Measurements from ENCODE around the gene SEC24A. TPM values are rescaled to one million over a fixed set of nuclear protein-coding genes. Genes with fewer than 3 reads are reported as not detected.
"Not testable (repeated sequence)": the region's sequence is repeated elsewhere in the genome, so short reads cannot be mapped to it uniquely, and the experiment has no call there.

Gene SEC24A
- polyA plus RNA-seq, 1 donor: 52.3 TPM

DNA sequence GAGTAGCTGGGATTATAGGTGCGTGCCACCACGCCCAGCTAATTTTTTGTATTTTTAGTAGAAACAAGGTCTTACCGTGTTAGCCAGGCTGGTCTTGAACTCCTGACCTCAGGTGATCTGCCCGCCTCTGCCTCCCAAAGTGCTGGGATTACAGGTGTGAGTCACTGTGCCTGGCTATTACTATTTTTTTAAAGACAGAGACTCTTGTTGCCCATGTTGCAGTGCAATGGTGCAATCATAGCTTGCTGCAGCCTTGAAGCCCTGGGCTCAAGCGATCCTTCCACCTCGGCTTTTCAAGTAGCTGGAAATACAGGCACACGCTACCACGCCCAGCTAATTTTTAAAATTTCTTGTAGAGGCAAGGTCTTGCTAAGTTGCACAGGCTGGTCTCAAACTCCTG, 41.6 kb downstream of the SEC24A start:
- H3K4me1 ChIP-seq (ENCODE audit: control insufficient read depth, insufficient read depth, low read length); H3K27me3 ChIP-seq (ENCODE audit: control insufficient read depth, insufficient read depth, low read length); H3K4me3 ChIP-seq (ENCODE audit: low read length); DNase-seq; H3K9me3 ChIP-seq (ENCODE audit: control insufficient read depth, low read depth, low read length); H3K27ac ChIP-seq (ENCODE audit: low read length): not testable (repeated sequence)
- WGBS (ENCODE audit: insufficient coverage, low lambda C conversion rate): no CpG with 5 or more reads among the region's 8 CpGs
- peaks cover 67% of the 10 kb centered on the region for H3K36me3 ChIP-seq (ENCODE audit: control insufficient read depth, insufficient read depth, low read length)

DNA sequence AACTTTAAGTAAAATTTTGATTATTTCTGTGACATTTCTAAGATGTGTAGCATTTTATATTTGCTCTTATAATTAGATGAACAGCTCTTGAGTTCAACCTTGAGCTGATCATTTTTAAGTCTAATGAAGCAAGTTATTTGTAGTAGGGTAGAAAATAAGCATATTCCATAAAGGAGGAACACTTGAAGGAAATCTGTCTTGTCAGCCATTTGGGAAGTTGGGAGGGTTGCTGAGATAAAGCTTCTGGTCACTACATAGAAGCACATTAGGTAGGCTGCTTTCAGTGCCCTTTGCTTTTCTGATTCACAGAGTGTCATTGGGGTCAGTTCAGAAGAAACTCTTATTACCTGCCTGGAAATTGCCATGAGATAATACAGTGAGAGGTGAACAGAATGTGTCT, 44.1 kb downstream of the SEC24A start:
- no peak for DNase-seq
- Histone ChIP-seq H3K36me3 (ENCODE audit: control insufficient read depth, insufficient read depth, low read length) (peaks cover 63% of the 10 kb centered on the region), H3K27ac (ENCODE audit: low read length) (no peak overlapping the region), H3K9me3 (ENCODE audit: control insufficient read depth, low read depth, low read length) (no peaks in the 10 kb centered on the region), H3K27me3 (ENCODE audit: control insufficient read depth, insufficient read depth, low read length) (no peaks in the 10 kb centered on the region), H3K4me3 (ENCODE audit: low read length) (no peak overlapping the region), H3K4me1 (ENCODE audit: control insufficient read depth, insufficient read depth, low read length) (no peaks in the 10 kb centered on the region)

DNA sequence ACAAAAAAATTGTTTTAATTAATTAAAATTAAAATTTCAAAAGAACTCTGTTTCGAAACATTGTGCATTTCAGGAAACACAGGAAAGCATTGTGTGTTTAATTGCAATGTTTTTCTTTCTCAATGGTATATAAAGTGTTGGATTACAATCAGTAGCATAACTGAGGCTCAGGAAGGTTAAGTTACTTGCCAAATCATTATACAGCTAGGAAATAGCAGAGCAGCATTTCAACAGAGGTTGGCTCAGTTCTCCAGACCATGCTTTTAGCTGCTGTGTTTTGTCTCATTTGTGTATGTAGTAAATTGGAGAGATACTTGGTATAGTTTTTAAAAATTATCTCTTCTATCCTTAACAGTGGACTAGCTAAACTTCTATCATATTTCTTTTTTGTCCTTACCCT, 59.7 kb downstream of the SEC24A start:
- peaks cover 73% of the 10 kb centered on the region for H3K36me3 ChIP-seq (ENCODE audit: control insufficient read depth, insufficient read depth, low read length)
- H3K4me1 ChIP-seq (ENCODE audit: control insufficient read depth, insufficient read depth, low read length): no peaks in the 10 kb centered on the region
- 100% methylated on average over 1 of the region's 1 CpG for WGBS (ENCODE audit: insufficient coverage, low lambda C conversion rate)
- no peak overlapping the region for H3K4me3 ChIP-seq (ENCODE audit: low read length)
- H3K27ac ChIP-seq (ENCODE audit: low read length): no peak overlapping the region
- no peak for DNase-seq
- H3K9me3 ChIP-seq (ENCODE audit: control insufficient read depth, low read depth, low read length): no peaks in the 10 kb centered on the region
- H3K27me3 ChIP-seq (ENCODE audit: control insufficient read depth, insufficient read depth, low read length): no peaks in the 10 kb centered on the region

DNA sequence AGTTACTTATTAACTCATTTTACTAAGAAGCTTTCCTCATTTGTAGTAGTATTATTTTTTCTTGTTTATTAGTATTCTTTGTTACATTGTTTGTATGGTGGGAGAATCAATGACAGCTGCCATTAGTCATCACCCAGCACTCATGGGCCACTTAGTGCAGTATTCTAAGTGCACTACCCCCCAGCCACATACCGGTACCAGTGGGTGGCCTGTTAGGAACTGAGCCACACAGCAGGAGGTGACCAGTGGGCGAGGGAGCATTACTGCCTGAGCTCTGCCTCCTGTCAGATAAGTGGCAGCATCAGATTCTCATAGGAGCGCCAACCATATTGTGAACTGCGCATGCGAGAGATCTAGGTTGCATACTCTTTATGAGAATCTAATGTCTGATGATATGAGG, 65.5 kb downstream of the SEC24A start:
- Histone ChIP-seq H3K27ac (ENCODE audit: low read length) (no peak overlapping the region), H3K9me3 (ENCODE audit: control insufficient read depth, low read depth, low read length) (no peaks in the 10 kb centered on the region), H3K4me1 (ENCODE audit: control insufficient read depth, insufficient read depth, low read length) (no peaks in the 10 kb centered on the region), H3K4me3 (ENCODE audit: low read length) (no peak overlapping the region), H3K27me3 (ENCODE audit: control insufficient read depth, insufficient read depth, low read length) (no peaks in the 10 kb centered on the region), H3K36me3 (ENCODE audit: control insufficient read depth, insufficient read depth, low read length) (peaks cover 69% of the 10 kb centered on the region)
- no CpG with 5 or more reads among the region's 5 CpGs for WGBS (ENCODE audit: insufficient coverage, low lambda C conversion rate)
- DNase-seq: no peak

DNA sequence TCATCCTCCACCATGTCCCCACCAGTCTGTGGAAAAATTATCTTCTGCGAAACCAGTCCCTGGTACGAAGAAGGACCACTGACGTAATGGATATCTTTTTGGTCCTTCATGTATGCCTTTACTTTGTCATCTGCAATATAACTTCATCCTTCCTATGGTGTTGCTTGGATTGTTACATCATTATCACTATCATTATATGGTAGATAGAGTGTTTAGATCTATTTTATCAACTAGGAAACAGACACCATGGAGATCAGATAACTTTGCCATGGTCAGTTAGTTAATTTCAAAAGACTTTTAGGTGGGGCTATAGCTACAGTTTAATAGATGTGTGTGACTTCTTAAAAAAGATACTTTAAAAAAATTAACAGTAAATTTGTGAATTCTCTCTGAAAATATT, 66.0 kb downstream of the SEC24A start:
- WGBS (ENCODE audit: insufficient coverage, low lambda C conversion rate): 94% methylated on average over 3 of the region's 3 CpGs
- no peaks in the 10 kb centered on the region for H3K27me3 ChIP-seq (ENCODE audit: control insufficient read depth, insufficient read depth, low read length)
- H3K4me1 ChIP-seq (ENCODE audit: control insufficient read depth, insufficient read depth, low read length): no peaks in the 10 kb centered on the region
- no peak overlapping the region for H3K27ac ChIP-seq (ENCODE audit: low read length)
- no peak for DNase-seq
- no peaks in the 10 kb centered on the region for H3K9me3 ChIP-seq (ENCODE audit: control insufficient read depth, low read depth, low read length)
- H3K36me3 ChIP-seq (ENCODE audit: control insufficient read depth, insufficient read depth, low read length): peaks cover 74% of the 10 kb centered on the region
- H3K4me3 ChIP-seq (ENCODE audit: low read length): no peak overlapping the region

DNA sequence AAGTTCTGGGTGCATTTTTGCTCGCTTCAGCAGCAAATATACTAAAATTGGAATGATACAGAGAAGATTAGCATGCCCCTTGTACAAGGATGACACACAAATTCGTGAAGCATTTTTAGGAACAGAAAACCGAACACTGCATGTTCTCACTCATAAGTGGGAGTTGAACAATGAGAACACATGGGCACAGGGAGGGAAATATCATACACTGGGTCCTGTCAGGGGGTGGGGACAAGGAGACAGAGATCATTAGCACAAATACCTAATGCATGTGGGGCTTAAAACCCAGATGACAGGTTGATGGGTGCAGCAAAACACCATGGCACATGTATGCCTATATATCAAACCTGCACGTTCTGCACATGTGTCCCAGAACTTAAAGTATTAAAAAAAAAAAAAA, 66.9 kb downstream of the SEC24A start:
- WGBS (ENCODE audit: insufficient coverage, low lambda C conversion rate): 100% methylated on average over 3 of the region's 4 CpGs
- not testable (repeated sequence) for H3K9me3 ChIP-seq (ENCODE audit: control insufficient read depth, low read depth, low read length); H3K27ac ChIP-seq (ENCODE audit: low read length); H3K4me3 ChIP-seq (ENCODE audit: low read length); H3K4me1 ChIP-seq (ENCODE audit: control insufficient read depth, insufficient read depth, low read length); H3K27me3 ChIP-seq (ENCODE audit: control insufficient read depth, insufficient read depth, low read length); DNase-seq
- H3K36me3 ChIP-seq (ENCODE audit: control insufficient read depth, insufficient read depth, low read length): peaks cover 68% of the 10 kb centered on the region

DNA sequence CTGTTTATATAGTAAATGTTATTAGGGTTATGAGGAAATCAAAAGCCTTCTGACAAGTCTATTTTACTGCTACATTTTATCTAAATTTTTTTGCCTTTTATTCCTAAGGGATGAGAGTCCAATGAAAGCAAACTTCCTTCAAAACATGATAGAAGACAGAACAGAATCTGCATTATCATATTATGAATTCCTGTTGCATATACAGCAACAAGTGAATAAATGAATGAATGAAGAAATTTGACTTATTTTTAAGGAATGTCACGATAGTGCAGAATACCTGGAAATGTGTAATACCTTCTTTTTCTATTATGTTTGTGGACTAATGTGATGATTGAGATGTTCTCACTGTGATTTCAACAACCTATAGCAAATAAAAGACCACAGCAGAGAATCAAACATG, 76.3 kb downstream of the SEC24A start:
- Histone ChIP-seq H3K27ac (ENCODE audit: low read length) (no peak overlapping the region), H3K36me3 (ENCODE audit: control insufficient read depth, insufficient read depth, low read length) (peaks cover 32% of the 10 kb centered on the region)

DNA sequence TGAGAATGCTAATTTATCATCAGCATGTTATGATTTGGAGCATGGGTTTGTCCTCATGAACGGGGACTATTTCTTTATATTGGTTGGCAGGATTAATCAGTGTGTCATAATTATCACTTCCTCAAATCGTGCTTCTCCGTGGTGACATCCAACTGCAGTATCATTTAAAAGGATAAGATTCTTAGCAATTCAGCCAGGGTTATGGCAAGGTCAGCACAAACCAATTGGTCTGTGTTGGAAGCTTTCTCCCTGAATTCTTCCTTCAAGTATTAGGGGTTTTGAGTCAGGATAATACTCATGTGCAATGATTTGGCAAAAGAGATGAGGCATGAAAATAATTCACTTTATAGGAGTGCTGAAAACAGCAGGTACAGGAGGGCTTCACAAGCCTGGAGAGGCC, 84.2 kb downstream of the SEC24A start:
- H3K9me3 ChIP-seq (ENCODE audit: control insufficient read depth, low read depth, low read length): no peaks in the 10 kb centered on the region
- no CpG with 5 or more reads among the region's 3 CpGs for WGBS (ENCODE audit: insufficient coverage, low lambda C conversion rate)
- H3K4me1 ChIP-seq (ENCODE audit: control insufficient read depth, insufficient read depth, low read length): peaks cover 7% of the 10 kb centered on the region
- no peak overlapping the region for H3K27ac ChIP-seq (ENCODE audit: low read length)
- no peaks in the 10 kb centered on the region for H3K36me3 ChIP-seq (ENCODE audit: control insufficient read depth, insufficient read depth, low read length)
- DNase-seq: no peak
- no peaks in the 10 kb centered on the region for H3K27me3 ChIP-seq (ENCODE audit: control insufficient read depth, insufficient read depth, low read length)
- no peak overlapping the region for H3K4me3 ChIP-seq (ENCODE audit: low read length)

More for the DNA sequence above, 76.3 kb downstream of the SEC24A start:
- no CpG with 5 or more reads among the region's 1 CpG for WGBS (ENCODE audit: insufficient coverage, low lambda C conversion rate)
- no peak overlapping the region for H3K4me3 ChIP-seq (ENCODE audit: low read length)
- H3K27me3 ChIP-seq (ENCODE audit: control insufficient read depth, insufficient read depth, low read length): no peaks in the 10 kb centered on the region
- H3K4me1 ChIP-seq (ENCODE audit: control insufficient read depth, insufficient read depth, low read length): no peaks in the 10 kb centered on the region
- no peaks in the 10 kb centered on the region for H3K9me3 ChIP-seq (ENCODE audit: control insufficient read depth, low read depth, low read length)
- no peak for DNase-seq

DNA sequence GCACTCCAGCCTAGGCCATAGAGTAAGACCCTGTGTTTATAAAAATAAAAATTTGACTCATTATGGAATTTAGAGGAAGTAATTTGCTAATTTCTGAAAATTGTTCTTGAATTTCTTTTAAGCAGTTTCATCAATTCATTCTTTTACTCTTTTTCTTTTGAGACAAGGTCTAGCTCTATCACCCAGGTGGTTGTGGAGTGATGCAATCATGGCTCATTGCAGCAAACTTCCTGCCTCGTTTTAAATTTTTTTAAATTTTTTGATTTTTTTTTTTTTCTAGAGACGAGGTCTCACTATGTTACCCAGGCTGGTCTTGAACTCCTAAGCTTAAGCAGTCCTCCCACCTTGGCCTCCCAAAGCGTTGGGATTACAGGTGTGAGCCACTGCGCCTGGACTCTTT, 86.7 kb downstream of the SEC24A start:
- Histone ChIP-seq H3K36me3 (ENCODE audit: control insufficient read depth, insufficient read depth, low read length) (no peaks in the 10 kb centered on the region), H3K27me3 (ENCODE audit: control insufficient read depth, insufficient read depth, low read length) (no peaks in the 10 kb centered on the region), H3K9me3 (ENCODE audit: control insufficient read depth, low read depth, low read length) (peaks cover 2% of the 10 kb centered on the region), H3K27ac (ENCODE audit: low read length) (no peak overlapping the region), H3K4me1 (ENCODE audit: control insufficient read depth, insufficient read depth, low read length) (peaks cover 13% of the 10 kb centered on the region), H3K4me3 (ENCODE audit: low read length) (no peak overlapping the region)
- DNase-seq: no peak
- no CpG with 5 or more reads among the region's 4 CpGs for WGBS (ENCODE audit: insufficient coverage, low lambda C conversion rate)

DNA sequence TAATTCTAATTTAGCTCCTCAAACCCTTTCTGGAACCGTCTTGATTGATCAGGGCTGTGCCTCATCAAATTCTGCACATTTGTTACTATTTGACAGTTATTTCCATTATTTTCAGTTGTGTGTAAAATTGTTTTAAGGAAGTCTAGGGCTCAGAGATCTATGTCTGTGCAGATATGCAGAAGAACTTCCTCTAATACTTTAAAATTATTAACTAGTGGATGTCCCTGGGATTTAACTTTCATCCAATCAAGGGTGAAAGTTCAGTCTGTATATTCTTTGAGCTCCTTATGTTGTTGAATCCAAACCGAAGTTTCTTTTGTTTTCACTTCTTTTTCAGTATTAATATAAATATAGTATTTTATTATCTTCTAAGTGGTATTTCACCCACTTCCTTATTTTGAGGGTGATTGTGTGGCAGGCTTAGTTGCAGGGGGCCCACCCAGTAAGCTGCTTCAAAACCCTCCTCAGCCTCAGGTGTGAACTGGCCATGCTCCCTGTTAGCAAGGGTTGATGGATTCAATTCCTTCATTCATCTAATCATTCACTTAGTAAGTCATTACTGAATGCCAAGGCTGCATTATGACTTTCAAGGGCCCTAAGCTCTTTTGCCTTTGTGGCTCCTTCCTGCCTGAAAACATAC, 87.7 kb downstream of the SEC24A start:
- Histone ChIP-seq H3K27ac (ENCODE audit: low read length) (peak overlapping the region; percentile 43), H3K36me3 (ENCODE audit: control insufficient read depth, insufficient read depth, low read length) (peaks cover 4% of the 10 kb centered on the region), H3K27me3 (ENCODE audit: control insufficient read depth, insufficient read depth, low read length) (no peaks in the 10 kb centered on the region), H3K9me3 (ENCODE audit: control insufficient read depth, low read depth, low read length) (peaks cover 2% of the 10 kb centered on the region), H3K4me3 (ENCODE audit: low read length) (no peak overlapping the region), H3K4me1 (ENCODE audit: control insufficient read depth, insufficient read depth, low read length) (peaks cover 16% of the 10 kb centered on the region)
- WGBS (ENCODE audit: insufficient coverage, low lambda C conversion rate): 52% methylated on average over 2 of the region's 2 CpGs
- peak in 1 of 2 donors; percentile 8 for DNase-seq
